Lung (tissue), 12 donors: Measurements from ENCODE around the gene SLC8A2. TPM values are rescaled to one million over a fixed set of nuclear protein-coding genes. Genes with fewer than 3 reads are reported as not detected.

Source experiments
- ATAC-seq: fragments of 200-7000 bp; cut with Tn5 transposase; one replicate; pipeline ENCODE4 v1.9.1; 2020; ENCODE audit warnings: moderate number of reproducible peaks; ENCODE audit not compliant: insufficient read depth, low FRiP score
- DNase-seq, 3 donors: peaks; one replicate each; pipeline ENCODE4 v3.0.0-alpha.2; 2013 to 2017
- H3K27ac ChIP-seq, 2 donors: one replicate each; pipeline ENCODE4 v1.5.1; 2013; ENCODE audit warnings: mild to moderate bottlenecking in 2 of 2, moderate library complexity in 2 of 2, control low read depth in 1 of 2, inconsistent platforms in 1 of 2, low read depth in 1 of 2, low read length in 1 of 2
- H3K27me3 ChIP-seq, 3 donors: one replicate each; pipeline ENCODE4 v1.5.1; 2013; ENCODE audit warnings: low read length in 2 of 3; ENCODE audit not compliant: control insufficient read depth in 3 of 3, insufficient read depth in 3 of 3
- H3K36me3 ChIP-seq, 4 donors: one replicate each; pipeline ENCODE4 v1.5.1; 2013; ENCODE audit warnings: low read length in 4 of 4, mild to moderate bottlenecking in 1 of 4, moderate library complexity in 1 of 4; ENCODE audit not compliant: control insufficient read depth in 4 of 4, insufficient read depth in 4 of 4
- H3K4me1 ChIP-seq, 5 donors: one replicate each; pipeline ENCODE4 v1.5.1; 2013; ENCODE audit warnings: low read length in 5 of 5, mild to moderate bottlenecking in 2 of 5, moderate library complexity in 1 of 5; ENCODE audit not compliant: control insufficient read depth in 5 of 5, insufficient read depth in 5 of 5
- H3K4me3 ChIP-seq: one replicate; pipeline ENCODE4 v1.5.1; 2013; ENCODE audit warnings: mild to moderate bottlenecking, control low read depth, moderate library complexity
- H3K9ac ChIP-seq, 2 donors: one replicate each; pipeline ENCODE4 v1.5.1; 2013; ENCODE audit warnings: low read length in 2 of 2, control low read depth in 1 of 2; ENCODE audit not compliant: insufficient read depth in 1 of 2
- H3K9me3 ChIP-seq, 4 donors: one replicate each; pipeline ENCODE4 v1.5.1; 2013; ENCODE audit warnings: low read length in 3 of 4, mild to moderate bottlenecking in 1 of 4, moderate library complexity in 1 of 4; ENCODE audit not compliant: control insufficient read depth in 4 of 4, insufficient read depth in 3 of 4
- WGBS, 2 donors: extraction: QIAGEN DNeasy Blood & Tissue Kit; methylation state at CpG; one replicate each; pipeline ENCODE4 v1.1.7; 2013; 5-methylcytosine and 5-hydroxymethylcytosine counted together
- polyA plus RNA-seq, 2 donors: library from polyadenylated mRNA; stranded (reverse); fragments of 200-250 nt; gene quantifications; one replicate each; pipeline ENCODE4 v1.2.1, GENCODE V29; 2013
- total RNA-seq, 2 donors: library from RNA; depleted of rRNA in 1 of 2; stranded (reverse); fragments of >200 nt in 1 of 2; gene quantifications; one replicate each; pipeline ENCODE4 v1.2.1, GENCODE V29; 2014 to 2021
- TF ChIP-seq, protein P1 (sequence below): IDR thresholded peaks from 2 replicates; pipeline ENCODE4 v1.5.1; 2012; ENCODE audit warnings: mild to moderate bottlenecking; ENCODE audit errors: control extremely low read depth, extremely low read depth
- donor health status: control.
- donor health status: control.
- donor health status: Bipolar disorder and iron deficiency.
- donor health status: healthy.
- donor health status: DM: yes; HTN: yes; CAD: no.

Gene SLC8A2
- total and polyA plus RNA-seq, 4 donors: 0.10 to 0.26 (median 0.15) TPM

DNA sequence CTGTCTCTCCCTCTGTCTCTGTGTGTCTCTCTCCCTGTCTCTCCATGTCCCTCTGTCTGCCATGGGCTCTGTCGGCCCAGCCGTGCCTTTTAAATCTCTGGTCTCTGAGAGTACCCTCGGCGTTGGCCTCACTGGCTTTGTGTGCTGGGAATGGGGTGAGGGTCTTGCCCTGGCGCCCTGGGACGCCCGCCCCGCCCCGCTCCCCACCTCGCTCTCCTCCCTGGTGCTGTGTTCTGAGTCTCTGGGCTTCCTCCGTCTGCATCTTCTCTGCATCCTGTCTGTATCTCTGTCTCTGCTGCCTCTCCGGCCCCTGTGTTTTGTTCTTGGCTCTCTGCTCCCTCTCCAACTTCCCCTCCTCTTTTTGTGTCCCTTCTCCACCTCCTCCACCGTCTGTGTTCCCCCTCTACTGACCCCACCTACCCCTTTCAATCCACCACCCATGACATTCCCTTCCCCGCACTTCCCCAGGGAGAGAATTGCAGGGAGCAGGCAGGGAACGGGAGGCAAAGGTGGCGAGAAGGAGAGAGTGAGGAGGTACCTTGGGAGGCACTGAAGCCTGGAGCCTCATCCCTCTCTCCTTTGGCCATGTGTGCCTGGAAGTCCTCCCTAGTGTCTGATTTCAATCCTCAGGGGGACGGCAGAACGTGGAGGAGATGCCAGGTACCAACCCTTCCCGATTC is 48.4 kb downstream of the SLC8A2 start:
- no peak overlapping the region for H3K4me3 ChIP-seq
- H3K9ac ChIP-seq: no peak overlapping the region
- no peaks in the 10 kb centered on the region for H3K36me3 ChIP-seq
- H3K27me3 ChIP-seq: peaks cover 0 to 62% (median 36%) of the 10 kb centered on the region in 3 donors
- TF ChIP-seq, protein P1, sequence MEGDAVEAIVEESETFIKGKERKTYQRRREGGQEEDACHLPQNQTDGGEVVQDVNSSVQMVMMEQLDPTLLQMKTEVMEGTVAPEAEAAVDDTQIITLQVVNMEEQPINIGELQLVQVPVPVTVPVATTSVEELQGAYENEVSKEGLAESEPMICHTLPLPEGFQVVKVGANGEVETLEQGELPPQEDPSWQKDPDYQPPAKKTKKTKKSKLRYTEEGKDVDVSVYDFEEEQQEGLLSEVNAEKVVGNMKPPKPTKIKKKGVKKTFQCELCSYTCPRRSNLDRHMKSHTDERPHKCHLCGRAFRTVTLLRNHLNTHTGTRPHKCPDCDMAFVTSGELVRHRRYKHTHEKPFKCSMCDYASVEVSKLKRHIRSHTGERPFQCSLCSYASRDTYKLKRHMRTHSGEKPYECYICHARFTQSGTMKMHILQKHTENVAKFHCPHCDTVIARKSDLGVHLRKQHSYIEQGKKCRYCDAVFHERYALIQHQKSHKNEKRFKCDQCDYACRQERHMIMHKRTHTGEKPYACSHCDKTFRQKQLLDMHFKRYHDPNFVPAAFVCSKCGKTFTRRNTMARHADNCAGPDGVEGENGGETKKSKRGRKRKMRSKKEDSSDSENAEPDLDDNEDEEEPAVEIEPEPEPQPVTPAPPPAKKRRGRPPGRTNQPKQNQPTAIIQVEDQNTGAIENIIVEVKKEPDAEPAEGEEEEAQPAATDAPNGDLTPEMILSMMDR: no peak
- peaks cover 0 to 4% (median 0%) of the 10 kb centered on the region in 4 donors for H3K9me3 ChIP-seq
- H3K27ac ChIP-seq: no peak overlapping the region
- H3K4me1 ChIP-seq: peaks cover 0 to 11% (median 2%) of the 10 kb centered on the region in 5 donors
- ATAC-seq (no peak), DNase-seq (no peak)
- WGBS, 2 donors: 11 to 14% methylated on average over 19 of the region's 19 CpGs

DNA sequence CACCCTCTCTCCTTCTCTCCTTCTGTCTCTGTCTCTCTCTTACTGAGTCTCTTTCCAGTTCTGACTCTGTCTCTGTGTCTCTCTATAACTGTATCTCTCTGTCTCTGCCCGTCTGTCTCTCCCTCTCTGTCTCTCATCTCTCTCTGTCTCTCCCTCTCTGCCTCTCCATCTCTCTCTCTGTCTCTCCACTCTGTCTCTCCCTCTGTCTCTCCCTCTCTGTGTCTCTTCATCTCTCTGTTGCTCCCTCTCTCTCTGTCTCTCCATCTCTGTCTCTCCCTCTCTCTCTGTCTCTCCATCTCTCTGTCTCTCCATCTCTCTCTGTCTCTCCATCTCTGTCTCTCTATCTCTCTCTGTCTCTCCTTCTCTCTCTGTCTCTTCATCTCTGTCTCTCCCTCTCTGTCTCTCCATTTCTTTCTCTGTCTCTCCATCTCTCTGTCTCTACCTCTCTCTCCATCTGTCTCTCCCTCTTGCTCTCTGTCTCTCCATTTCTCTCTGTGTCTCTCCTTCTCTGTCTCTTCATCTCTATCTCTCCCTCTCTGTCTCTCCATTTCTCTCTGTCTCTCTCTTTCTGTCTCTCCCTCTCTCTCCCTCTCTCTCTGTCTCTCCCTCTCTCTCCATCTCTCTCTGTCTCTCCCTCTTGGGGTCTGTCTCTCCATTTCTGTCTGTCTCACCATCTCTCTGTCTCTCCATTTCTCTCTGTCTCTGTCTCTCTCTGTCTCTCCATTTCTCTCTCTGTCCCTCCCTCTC is 49.1 kb downstream of the SLC8A2 start:
- H3K4me1 ChIP-seq: peaks cover 0 to 11% (median 0%) of the 10 kb centered on the region in 5 donors
- DNase-seq (no peak), ATAC-seq (no peak)
- H3K9ac ChIP-seq: no peak overlapping the region
- TF ChIP-seq, protein P1: no peak
- peaks cover 0 to 4% (median 0%) of the 10 kb centered on the region in 4 donors for H3K9me3 ChIP-seq
- H3K4me3 ChIP-seq: no peak overlapping the region
- no peaks in the 10 kb centered on the region for H3K36me3 ChIP-seq
- peaks cover 0 to 69% (median 36%) of the 10 kb centered on the region in 3 donors for H3K27me3 ChIP-seq
- no peak overlapping the region for H3K27ac ChIP-seq
- 0 to 2% methylated on average over 1 of the region's 1 CpG for WGBS, 2 donors

DNA sequence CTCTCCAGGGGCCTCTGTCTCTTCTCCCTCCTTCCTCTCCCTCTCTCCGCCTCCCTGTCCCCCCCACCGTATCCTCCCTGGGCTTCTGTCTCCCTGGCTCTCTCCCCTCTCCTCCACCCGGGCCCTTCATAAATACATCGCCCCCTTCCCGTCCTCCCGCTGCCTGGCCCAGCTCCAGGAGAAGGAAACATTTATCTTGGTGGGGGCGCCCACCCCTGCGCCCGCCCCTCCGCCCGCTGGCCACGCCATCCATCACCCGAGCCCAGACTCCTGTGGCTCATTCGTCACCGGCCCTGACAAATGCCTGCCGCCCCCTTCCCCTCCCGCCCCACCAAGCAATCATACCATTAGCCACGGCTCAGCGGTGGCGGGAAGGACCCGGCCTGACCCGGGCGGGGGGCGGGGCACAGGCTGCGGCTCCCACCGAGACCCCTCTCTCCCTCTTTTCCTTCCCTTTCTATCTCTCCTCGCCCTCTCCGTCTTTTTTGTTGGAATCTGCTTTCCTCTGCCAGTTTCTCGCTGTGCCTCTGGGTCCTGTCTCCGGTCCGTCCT is 49.8 kb downstream of the SLC8A2 start:
- ATAC-seq: no peak
- H3K36me3 ChIP-seq: no peaks in the 10 kb centered on the region
- TF ChIP-seq, protein P1: no peak
- no peak for DNase-seq
- H3K9ac ChIP-seq: no peak overlapping the region
- WGBS, 2 donors: 2 to 3% methylated on average over 30 to 31 of the region's 31 CpGs
- no peak overlapping the region for H3K27ac ChIP-seq
- H3K4me3 ChIP-seq: no peak overlapping the region
- H3K4me1 ChIP-seq: peaks cover 0 to 11% (median 0%) of the 10 kb centered on the region in 5 donors
- H3K27me3 ChIP-seq: peaks cover 0 to 73% (median 36%) of the 10 kb centered on the region in 3 donors
- H3K9me3 ChIP-seq: peaks cover 0 to 4% (median 0%) of the 10 kb centered on the region in 4 donors
